Measurements from ENCODE around the gene CNKSR3. TPM values are rescaled to one million over a fixed set of nuclear protein-coding genes. Genes with fewer than 3 reads are reported as not detected.

The CNKSR3 gene
- total and polyA plus RNA-seq, 2 experiments from 2014 or later = 1.9 to 5.7 TPM

- Histone ChIP-seq H2AFZ (no peak overlapping the region), H3F3A (replicated peaks; ENCODE audit: low read depth) (no peaks in the 10 kb centered on the region), H3K27me3 (ENCODE audit: insufficient read depth) (no peaks in the 10 kb centered on the region), H3K27ac (ENCODE audit: low read depth) (no peak overlapping the region), H3K4me1 (ENCODE audit: insufficient read depth) (no peaks in the 10 kb centered on the region), H3K79me2 (replicated peaks; ENCODE audit: insufficient read depth) (no peaks in the 10 kb centered on the region; the same call in 1 of the 2 replicates), H3K36me3 (ENCODE audit: insufficient read depth) (no peaks in the 10 kb centered on the region), H4K20me1 (replicated peaks; ENCODE audit: insufficient read depth) (no peaks in the 10 kb centered on the region), H3K9me2 (ENCODE audit: insufficient read depth) (no peaks in the 10 kb centered on the region), H3K4me3 (no peak overlapping the region), H3K4me2 (no peak overlapping the region)
- Mint-ChIP-seq H3K27me3 (ENCODE audit: insufficient read depth, low read depth, poor library complexity) (peaks cover 3% of the 10 kb centered on the region), H3K27ac (no peak overlapping the region), H3K4me3 (no peak overlapping the region), H3K36me3 (ENCODE audit: low read depth) (peaks cover 14% of the 10 kb centered on the region), H3K4me1 (no peaks in the 10 kb centered on the region), H3K9me3 (no peaks in the 10 kb centered on the region)
- TF ChIP-seq NANOG (IDR thresholded peaks at IDR 0.05; ENCODE audit: borderline replicate concordance) (no peak), STAT1 (IDR thresholded peaks at IDR 0.05; ENCODE audit: unreplicated experiment) (no peak), JUNB (IDR thresholded peaks at IDR 0.05; ENCODE audit: unreplicated experiment) (no peak), CREB1 (CRISPR knock-in tag; IDR thresholded peaks at IDR 0.05; ENCODE audit: low read depth) (no peak), ZNF114 (CRISPR knock-in tag; IDR thresholded peaks at IDR 0.05) (no peak), EZH2phosphoT487 (IDR thresholded peaks at IDR 0.05; ENCODE audit: unreplicated experiment) (no peak), REST (IDR thresholded peaks at IDR 0.05; ENCODE audit: unreplicated experiment) (no peak), POLR2AphosphoS5 (IDR thresholded peaks at IDR 0.05; ENCODE audit: low read depth) (no peak), CTCF (conservative IDR thresholded peaks at IDR 0.05; ENCODE audit: low read depth in 2 of 2) (no peak)
- no peak for DNase-seq (ENCODE audit: low spot score)
- no peak for ATAC-seq
Measured at GRCh38 chr6:154440422-154441043, 70.0 kb downstream of the CNKSR3 start.

GRCh38 chr6:154440022-154440421 is 70.5 kb downstream of the CNKSR3 start:
- Histone ChIP-seq H3K4me3 (no peak overlapping the region), H3K27ac (ENCODE audit: low read depth) (no peak overlapping the region), H3K9me2 (ENCODE audit: insufficient read depth) (no peaks in the 10 kb centered on the region), H2AFZ (no peak overlapping the region), H3K4me1 (ENCODE audit: insufficient read depth) (no peaks in the 10 kb centered on the region), H3K36me3 (ENCODE audit: insufficient read depth) (no peaks in the 10 kb centered on the region), H3F3A (replicated peaks; ENCODE audit: low read depth) (no peaks in the 10 kb centered on the region), H4K20me1 (replicated peaks; ENCODE audit: insufficient read depth) (no peaks in the 10 kb centered on the region), H3K4me2 (no peak overlapping the region), H3K79me2 (replicated peaks; ENCODE audit: insufficient read depth) (no peaks in the 10 kb centered on the region; the same call in 1 of the 2 replicates), H3K27me3 (ENCODE audit: insufficient read depth) (no peaks in the 10 kb centered on the region)
- no peak overlapping the region for H3K27ac Mint-ChIP-seq
- peaks cover 16% of the 10 kb centered on the region for H3K36me3 Mint-ChIP-seq (ENCODE audit: low read depth)
- H3K4me3 Mint-ChIP-seq = no peak overlapping the region
- TF ChIP-seq EZH2 (IDR thresholded peaks at IDR 0.05; ENCODE audit: low read depth, unreplicated experiment) = no peak
- ATAC-seq = no peak
- H3K4me1 Mint-ChIP-seq = no peaks in the 10 kb centered on the region
- H3K27me3 Mint-ChIP-seq (ENCODE audit: insufficient read depth, low read depth, poor library complexity) = peaks cover 3% of the 10 kb centered on the region
- DNase-seq (ENCODE audit: low spot score) = no peak
- H3K9me3 Mint-ChIP-seq = no peaks in the 10 kb centered on the region

Measured in GM23338 (cell line).